SHP77 (cell line): Measurements from ENCODE around the gene B3GALT6.
"Not testable (repeated sequence)": the region's sequence is repeated elsewhere in the genome, so short reads cannot be mapped to it uniquely, and the experiment has no call there.

Experiments used
- DNase-seq, 2 experiments: peaks; one replicate each; lab custom pipeline; 2025; lab: John Stamatoyannopoulos, UW

B3GALT6 gene

GRCh38 chr1:1245178-1245816 lies 13.3 kb downstream of the B3GALT6 start:
- DNase-seq = no peak

- DNase-seq = no peak
Observed at GRCh38 chr1:1245817-1246576, 14.0 kb downstream of the B3GALT6 start.

DNA sequence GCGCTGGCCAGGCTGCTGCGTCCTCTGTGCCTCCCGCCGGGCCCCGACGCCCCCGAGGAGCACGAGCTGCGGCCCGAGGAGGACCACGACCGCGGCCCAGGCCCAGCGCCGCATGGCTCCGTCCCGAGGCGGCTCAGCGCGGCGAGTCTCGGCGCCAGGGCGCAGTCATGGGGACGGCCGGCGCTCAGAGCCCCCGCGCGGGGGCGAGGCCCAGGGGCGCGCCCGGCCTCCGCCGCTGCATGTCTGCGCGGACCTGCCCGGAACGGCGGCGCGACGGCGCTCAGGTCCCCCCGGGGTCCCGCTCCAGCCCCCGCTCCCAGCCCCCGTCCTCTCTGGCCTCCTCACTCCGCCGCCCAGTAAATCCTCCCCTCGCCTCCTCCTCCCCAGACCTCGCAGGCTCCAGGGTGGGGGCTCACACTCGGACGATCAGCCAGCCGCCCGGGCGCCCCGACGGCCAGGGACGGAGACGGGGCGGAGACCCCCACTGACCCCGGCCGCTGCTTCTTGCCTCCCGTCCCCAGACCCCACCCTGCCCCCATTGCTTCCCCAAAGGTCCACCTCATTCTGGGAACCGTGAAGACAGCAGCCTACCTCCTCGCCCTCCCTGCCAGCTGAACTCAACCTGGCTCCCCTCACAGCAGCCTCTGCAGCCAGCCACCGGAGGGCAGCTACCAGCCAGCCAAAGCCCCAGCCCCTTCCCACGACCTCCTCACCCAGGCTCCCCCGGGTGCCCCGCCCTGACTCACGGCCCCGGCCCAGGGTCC lies 14.7 kb downstream of the B3GALT6 start, which contains the start of gene C1QTNF12:
TSS of gene C1QTNF12 (minus strand) at position 146 of the 764 bp plus-strand sequence. CDS start at position 114, 32 bp downstream.
- no peak for DNase-seq

GRCh38 chr1:1247341-1247913 lies 15.4 kb downstream of the B3GALT6 start:
- DNase-seq = no peak

DNA sequence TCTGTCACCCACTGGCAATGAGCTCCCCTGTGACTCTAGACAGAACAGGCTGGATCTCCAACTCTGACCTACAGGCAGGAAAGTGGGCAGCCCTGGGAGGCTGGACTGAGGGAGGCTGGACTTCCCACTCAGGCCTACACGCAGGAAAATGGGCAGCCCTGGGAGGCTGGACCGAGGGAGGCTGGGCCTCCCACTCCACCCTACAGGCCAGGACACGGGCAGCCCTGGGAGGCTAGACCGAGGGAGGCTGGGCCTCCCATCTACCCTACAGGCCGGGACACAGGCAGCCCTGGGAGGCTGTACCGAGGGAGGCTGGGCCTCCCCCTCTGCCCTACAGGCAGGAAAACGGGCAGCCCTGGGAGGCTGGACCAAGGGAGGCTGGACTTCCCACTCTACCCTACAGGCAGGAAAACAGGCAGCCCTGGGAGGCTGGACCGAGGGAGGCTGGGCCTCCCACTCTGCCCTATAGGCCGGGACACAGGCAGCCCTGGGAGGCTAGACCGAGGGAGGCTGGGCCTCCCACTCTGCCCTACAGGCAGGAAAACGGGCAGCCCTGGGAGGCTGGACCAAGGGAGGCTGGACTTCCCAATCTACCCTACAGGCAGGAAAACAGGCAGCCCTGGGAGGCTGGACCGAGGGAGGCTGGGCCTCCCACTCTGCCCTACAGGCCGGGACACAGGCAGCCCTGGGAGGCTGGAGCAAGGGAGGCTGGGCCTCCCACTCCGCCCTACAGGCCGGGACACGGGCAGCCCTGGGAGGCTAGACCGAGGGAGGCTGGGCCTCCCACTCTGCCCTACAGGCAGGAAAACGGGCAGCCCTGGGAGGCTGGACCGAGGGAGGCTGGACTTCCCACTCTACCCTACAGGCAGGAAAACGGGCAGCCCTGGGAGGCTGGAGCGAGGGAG lies 16.2 kb downstream of the B3GALT6 start:
- not testable (repeated sequence) for DNase-seq

- DNase-seq = peak; percentile 26 to 47
Observed at GRCh38 chr1:1250786-1251284, 18.8 kb downstream of the B3GALT6 start.

- DNase-seq = no peak
Observed at GRCh38 chr1:1253314-1253713, 21.3 kb downstream of the B3GALT6 start.

GRCh38 chr1:1253972-1254666 lies 22.1 kb downstream of the B3GALT6 start:
- DNase-seq = no peak

- no peak for DNase-seq
Observed at GRCh38 chr1:1254667-1254998, 22.6 kb downstream of the B3GALT6 start.

GRCh38 chr1:1255078-1255477 lies 23.0 kb downstream of the B3GALT6 start:
- no peak for DNase-seq

GRCh38 chr1:1255611-1256010 lies 23.6 kb downstream of the B3GALT6 start:
- DNase-seq = no peak

DNA sequence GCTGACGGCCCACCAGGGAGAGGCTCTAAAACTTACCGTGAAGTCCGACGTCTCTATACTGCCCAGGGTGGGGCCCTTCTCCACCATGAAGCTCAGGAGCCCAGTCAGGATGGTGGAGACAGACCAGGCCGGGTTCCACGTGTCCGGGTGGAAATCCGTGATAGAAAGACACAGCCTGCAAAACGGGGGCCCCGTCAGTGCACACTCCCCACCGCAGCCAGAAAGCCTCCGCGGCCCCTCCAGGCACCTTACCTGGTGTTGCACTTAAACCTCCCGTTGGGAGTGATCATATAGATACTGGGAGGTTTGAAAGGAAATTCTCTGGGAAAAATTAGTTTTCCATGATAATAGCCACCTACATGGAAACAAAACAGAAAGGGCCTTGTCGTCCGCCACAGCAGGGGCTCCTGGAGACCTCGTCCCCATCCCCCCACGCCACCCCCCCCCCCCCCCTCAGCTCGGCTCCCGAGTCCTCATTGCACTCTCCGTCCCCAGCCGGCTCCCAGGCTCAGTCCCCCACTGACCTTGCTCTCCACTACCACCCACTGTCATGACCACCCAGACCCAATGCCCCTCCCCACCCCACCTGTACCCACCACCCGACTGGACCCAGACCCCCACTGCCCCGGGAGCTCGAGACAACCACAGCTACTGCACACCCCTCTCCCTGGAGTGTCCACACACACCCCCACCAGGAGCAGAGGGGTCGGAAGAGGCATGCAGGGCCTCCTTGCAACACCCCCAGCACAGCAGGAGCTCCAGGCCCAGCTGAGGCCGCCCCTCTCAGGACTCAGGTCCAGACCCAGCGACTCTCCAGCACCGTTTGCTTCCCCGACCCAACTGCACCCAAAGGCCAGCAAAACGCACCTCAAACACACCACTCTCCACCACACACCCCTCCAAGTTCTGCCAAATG lies 25.2 kb downstream of the B3GALT6 start:
- no peak for DNase-seq

DNA sequence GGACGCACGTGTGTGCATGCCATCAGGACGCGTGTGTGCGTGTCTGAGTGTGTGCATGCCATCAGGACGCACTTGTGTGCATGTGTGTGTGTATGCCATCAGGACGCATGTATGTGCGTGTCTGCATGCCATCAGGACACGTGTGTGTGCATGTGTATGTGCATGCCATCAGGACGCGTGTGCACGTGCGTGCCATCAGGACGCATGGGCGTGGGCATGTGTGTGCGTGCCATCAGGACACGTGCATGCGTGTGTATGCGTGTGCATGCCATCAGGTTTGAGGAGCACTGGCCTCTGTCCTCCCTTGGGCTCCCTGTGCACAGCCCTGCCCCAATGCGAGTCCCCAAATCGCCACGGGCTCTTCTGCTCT lies 27.1 kb downstream of the B3GALT6 start:
- no peak for DNase-seq

DNA sequence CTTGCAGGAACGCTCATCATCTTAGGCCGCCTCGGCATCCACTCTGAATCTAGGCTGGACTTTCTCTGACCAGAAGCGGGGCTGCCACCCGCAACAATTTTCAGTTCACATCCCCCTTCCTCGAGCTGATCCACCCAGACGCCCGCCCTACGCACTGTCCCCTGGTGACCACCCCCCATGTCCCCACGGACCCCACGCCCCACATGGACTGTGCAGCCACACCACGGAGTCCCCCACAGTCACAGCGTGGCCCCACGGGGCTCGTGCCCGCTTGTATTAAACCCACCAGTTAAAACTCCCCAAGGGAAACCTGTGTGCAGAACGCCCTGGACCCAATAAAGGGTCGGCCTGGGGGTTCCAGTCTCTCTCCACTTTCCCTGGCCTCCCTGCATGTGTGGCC lies 27.5 kb downstream of the B3GALT6 start:
- no peak for DNase-seq

DNA sequence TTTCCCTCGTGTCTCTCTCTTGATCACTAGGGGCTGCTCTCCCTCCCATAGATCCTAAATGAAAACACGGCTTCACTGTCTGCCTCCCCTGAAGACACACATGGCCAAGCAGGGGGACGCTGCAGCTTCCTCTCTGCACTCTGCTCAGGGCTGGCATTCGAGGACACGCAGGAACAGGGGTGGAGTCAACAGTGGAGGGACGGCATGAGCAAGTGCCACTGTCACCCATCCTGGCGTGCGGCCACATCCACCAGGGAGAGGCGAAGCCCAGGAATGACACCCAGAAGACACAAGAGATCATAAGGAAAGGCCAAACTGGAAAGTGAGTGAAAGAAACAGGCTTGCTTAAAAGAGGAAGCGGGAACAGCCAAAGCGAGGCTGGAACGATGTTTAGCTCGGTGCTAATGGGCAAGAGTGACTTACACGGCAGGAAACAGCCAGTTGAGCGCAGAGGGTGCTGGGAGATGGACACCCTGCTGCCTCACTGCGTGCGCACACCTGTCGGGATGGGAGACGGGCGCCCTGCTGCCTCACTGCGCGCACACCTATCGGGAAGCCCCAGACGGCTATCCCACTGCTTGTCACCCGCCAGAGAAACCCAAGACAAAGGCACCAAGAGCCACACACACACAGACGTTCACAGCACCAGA lies 28.0 kb downstream of the B3GALT6 start:
- no peak for DNase-seq

DNA sequence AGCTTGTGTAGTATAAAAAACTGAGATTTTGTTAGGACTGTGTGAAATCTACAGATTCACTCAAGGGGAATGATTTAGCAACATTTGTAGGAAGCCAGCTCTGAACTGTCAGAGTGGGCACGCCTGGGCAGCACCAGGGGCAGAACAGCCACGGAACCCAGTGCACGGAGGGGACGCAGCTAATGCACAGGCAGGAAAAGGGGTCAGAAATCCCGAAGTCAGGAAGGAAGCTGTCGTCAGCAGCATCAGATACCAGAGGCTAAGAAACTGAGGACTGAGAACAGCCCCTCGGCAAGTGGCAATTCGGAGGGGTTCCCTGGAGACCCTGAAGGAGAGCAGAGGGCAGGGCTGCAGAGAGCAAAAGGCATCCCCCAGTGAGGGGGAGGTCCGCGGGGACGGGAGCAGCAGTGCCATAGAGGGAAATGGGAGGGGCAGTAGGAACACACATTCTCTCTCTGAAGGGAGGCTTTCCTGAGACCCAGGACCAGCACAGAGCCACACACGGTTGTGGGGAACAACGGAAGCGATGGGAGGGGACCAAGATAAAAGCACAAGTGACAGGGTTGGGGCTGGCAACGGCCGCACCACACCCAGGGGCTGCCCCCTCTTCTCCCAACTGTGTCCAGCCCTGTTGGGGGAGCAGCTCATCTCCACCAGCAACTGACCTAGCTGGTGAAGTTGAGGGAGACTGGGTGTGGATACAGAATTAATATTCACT lies 29.0 kb downstream of the B3GALT6 start:
- no peak for DNase-seq

DNA sequence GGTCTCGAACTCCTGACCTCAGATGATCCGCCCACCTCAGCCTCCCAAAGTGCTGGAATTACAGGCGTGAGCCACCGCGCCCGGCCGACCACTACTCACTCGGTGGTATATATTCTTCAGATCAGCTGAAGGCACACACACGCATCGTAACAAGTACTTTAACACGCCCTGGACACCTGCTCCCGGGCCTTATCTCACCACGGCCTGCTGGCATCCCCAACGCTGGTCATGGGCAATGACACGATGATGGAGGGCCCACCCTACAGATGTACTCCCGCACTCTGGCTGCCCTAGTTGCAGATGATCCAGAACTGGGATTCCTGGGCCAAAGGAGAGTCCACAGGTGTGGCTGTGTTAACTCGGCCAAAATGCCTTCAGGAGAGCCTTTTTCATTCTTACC lies 30.0 kb downstream of the B3GALT6 start:
- DNase-seq = no peak

- DNase-seq = no peak
Observed at GRCh38 chr1:1262758-1263157, 30.7 kb downstream of the B3GALT6 start.

DNA sequence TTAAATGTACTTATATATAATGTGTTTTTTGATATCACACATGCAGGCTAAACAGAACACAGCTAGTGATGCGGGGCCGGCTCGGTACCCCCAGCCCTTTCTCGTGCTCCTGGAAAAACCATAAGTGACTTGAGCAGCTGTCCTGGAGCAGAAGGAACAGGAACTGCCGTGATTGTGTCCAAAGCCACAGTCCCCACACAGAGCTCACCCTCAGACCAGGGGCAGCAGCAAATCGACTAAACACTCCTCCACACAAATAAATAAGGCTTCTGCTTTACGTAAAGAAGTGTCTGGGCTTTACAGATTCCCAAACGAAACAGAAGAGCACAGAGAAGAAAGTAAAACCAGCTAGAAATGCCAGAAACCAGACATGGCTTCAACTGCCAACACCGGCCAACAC lies 32.0 kb downstream of the B3GALT6 start:
- DNase-seq = no peak
